ENCODE data around the gene PPFIBP2.
"Not testable (repeated sequence)": the region's sequence is repeated elsewhere in the genome, so short reads cannot be mapped to it uniquely, and the experiment has no call there.

PPFIBP2 gene

DNA sequence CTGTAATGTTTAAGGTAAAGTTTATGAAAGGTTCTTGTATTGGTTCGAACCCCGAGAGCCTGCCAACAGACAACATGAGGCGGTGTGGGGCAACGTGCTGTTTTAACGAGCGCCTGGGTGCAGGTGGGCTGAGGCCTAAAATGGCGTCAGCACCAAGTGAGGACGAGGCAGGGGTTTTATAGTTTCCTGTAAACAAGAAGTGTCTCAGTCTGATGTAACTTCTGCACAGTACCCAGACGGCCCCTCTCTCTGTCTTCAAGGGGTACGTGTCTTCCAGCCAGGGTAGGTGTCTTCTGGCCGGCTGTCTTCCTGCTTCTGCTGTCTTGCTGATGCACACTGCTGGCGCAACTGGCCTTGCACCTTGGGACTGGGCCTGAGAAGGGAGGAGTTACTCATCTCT lies 2.7 kb downstream of the PPFIBP2 start:
- Histone ChIP-seq H3K4me3 (ENCODE audit: extremely low read depth, insufficient read depth, low read length, poor library complexity, severe bottlenecking) (no peak overlapping the region), H3K9me3 (ENCODE audit: control insufficient read depth, low read length) (no peaks in the 10 kb centered on the region), H3K27ac (ENCODE audit: low read depth, low read length, severe bottlenecking) (no peak overlapping the region), H3K36me3 (ENCODE audit: control insufficient read depth, insufficient read depth, low read length) (no peaks in the 10 kb centered on the region), H3K4me1 (ENCODE audit: control insufficient read depth, insufficient read depth, low read length, poor library complexity, severe bottlenecking) (peaks cover 5% of the 10 kb centered on the region)
- WGBS, 2 experiments (ENCODE audit: insufficient coverage in 2 of 2) = 91 to 93% methylated on average over 12 of the region's 12 CpGs

DNA sequence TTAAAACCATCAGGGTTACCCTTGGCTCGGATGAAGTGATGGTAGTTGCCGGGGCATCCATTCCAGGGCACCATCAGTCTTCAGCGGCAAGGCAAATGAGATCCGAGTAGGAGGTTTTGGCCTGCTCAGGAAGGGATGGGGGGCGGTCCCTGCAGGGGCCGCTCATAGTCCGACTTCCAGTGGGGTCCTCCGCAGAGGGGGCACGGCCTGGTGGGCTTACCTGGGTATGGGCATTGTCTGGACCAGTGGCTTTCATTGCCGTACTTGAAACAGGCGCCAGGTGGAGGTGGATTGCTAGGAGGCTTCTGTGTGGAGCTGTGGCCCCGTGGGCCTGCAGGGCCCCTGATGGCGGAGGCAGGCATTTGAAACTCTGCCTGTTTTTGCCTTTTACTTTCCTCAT lies 3.9 kb downstream of the PPFIBP2 start:
- WGBS, 2 experiments (ENCODE audit: insufficient coverage in 2 of 2) = 95 to 100% methylated on average over 9 to 12 of the region's 13 CpGs
- not testable (repeated sequence) for H3K36me3 ChIP-seq (ENCODE audit: control insufficient read depth, insufficient read depth, low read length); H3K4me1 ChIP-seq (ENCODE audit: control insufficient read depth, insufficient read depth, low read length, poor library complexity, severe bottlenecking); H3K27ac ChIP-seq (ENCODE audit: low read depth, low read length, severe bottlenecking); H3K4me3 ChIP-seq (ENCODE audit: extremely low read depth, insufficient read depth, low read length, poor library complexity, severe bottlenecking); H3K9me3 ChIP-seq (ENCODE audit: control insufficient read depth, low read length)

DNA sequence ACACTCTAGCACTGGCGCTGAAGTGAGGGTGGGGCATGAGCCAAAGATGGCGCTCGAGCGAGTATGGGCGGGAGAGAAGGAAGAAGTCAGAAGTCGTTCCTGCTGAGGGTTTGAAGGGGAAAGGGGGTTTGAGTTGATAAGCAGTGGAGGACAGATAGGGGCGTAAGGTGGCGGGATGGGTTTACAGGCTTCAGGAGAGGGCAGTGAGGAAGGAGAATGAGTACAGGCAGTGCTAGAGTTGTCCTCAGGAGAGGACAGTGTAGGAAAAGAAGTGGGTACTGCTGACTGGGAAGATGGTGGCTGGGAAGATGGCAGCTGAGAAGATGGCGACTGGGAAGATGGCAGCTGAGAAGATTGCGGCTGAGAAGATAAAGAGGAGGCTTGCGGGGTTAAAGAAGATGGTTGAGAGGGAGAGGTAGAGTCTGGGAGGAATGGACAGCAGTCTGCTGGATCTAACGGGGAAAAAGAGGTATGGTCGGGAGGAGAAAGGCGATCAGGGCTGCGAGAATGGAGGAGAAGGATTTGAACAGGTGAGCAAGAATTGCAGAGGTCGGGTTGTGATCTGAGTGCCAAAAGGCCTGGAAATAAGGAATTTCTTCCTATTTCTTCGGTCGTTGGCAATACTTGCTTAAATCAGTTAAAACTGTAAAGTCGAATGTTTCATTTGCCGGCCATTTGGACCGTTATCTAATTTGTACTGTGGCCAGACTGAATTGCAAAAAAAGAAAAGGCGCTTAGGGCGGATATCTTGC lies 5.2 kb downstream of the PPFIBP2 start:
- 92 to 93% methylated on average over 15 to 23 of the region's 23 CpGs for WGBS, 2 experiments (ENCODE audit: insufficient coverage in 2 of 2)
- Histone ChIP-seq H3K27ac (ENCODE audit: low read depth, low read length, severe bottlenecking) (no peak overlapping the region), H3K9me3 (ENCODE audit: control insufficient read depth, low read length) (no peaks in the 10 kb centered on the region), H3K4me1 (ENCODE audit: control insufficient read depth, insufficient read depth, low read length, poor library complexity, severe bottlenecking) (no peaks in the 10 kb centered on the region), H3K36me3 (ENCODE audit: control insufficient read depth, insufficient read depth, low read length) (no peaks in the 10 kb centered on the region), H3K4me3 (ENCODE audit: extremely low read depth, insufficient read depth, low read length, poor library complexity, severe bottlenecking) (no peak overlapping the region)

DNA sequence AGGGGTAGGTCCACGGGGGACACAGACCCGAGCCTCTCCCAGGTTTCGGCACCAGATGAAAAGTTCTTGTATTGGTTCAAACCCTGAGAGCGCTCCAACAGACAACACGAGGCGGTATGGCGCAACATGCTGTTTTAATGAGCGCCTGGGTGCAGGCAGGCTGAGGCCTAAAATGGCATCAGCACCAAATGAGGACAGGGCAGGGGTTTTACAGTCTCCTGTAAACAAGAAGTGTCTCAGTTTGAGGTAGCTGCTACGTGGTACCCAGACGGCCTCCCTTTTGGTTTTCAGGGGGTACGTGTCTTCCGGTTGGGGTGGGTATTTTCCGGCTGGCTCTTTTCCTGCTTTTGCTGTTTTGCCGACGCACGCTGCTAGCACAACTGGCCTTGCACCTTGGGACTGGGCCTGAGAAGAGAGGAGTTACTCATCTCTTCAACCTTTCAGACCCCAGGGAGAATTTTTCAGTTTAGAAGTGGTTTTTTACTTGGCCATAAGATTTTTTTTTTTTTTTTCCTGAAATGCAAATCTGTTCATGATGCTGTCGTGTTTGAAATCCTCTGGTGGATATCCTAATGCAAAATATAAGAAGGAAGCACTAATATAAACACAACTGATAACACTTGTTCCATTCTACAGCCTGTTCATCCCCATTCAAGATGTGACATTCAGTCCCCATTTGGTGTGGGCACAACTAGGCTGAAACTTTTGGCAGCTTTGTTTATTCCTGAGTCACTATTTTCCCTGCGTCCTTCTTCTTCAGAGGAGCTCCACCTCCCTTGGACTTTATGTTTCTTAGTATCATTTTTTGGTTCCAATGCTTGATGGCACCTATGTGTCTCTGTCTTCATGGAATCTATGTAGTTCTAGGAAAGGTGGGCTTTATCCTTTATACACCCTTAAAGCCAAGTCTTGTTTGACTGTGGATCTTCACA lies 6.5 kb downstream of the PPFIBP2 start:
- no peaks in the 10 kb centered on the region for H3K9me3 ChIP-seq (ENCODE audit: control insufficient read depth, low read length)
- H3K4me1 ChIP-seq (ENCODE audit: control insufficient read depth, insufficient read depth, low read length, poor library complexity, severe bottlenecking) = no peaks in the 10 kb centered on the region
- H3K4me3 ChIP-seq (ENCODE audit: extremely low read depth, insufficient read depth, low read length, poor library complexity, severe bottlenecking) = no peak overlapping the region
- H3K27ac ChIP-seq (ENCODE audit: low read depth, low read length, severe bottlenecking) = no peak overlapping the region
- H3K36me3 ChIP-seq (ENCODE audit: control insufficient read depth, insufficient read depth, low read length) = no peaks in the 10 kb centered on the region
- 76 to 88% methylated on average over 9 to 12 of the region's 18 CpGs for WGBS, 2 experiments (ENCODE audit: insufficient coverage in 2 of 2)

DNA sequence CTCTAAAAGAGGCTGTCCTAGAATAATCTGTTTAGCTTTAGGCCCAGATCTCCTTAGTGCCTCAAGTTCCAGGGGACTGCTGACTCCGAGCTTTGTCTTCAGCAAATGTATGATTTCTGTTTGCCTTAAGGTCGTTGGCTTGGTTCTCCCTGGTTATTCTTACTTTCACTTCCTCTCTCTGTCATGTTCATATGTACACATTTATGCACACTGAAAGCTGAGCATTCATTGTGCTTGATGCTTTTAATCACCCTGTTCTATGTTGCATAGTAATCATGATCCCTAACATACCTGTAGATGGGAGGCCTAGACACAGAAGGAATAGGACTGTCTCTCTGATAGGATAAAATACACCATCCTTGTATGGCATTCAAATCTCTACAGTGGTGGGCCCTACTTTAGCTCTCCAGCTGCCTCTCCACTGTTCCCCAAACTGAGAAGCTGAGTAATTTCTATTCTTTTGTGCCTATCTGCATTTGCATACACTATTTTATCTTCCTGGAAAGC lies 7.2 kb downstream of the PPFIBP2 start:
- no peaks in the 10 kb centered on the region for H3K9me3 ChIP-seq (ENCODE audit: control insufficient read depth, low read length)
- no peaks in the 10 kb centered on the region for H3K36me3 ChIP-seq (ENCODE audit: control insufficient read depth, insufficient read depth, low read length)
- 0% methylated on average over 1 of the region's 2 CpGs for WGBS, 2 experiments (ENCODE audit: insufficient coverage in 2 of 2)
- H3K4me3 ChIP-seq (ENCODE audit: extremely low read depth, insufficient read depth, low read length, poor library complexity, severe bottlenecking) = no peak overlapping the region
- no peaks in the 10 kb centered on the region for H3K4me1 ChIP-seq (ENCODE audit: control insufficient read depth, insufficient read depth, low read length, poor library complexity, severe bottlenecking)
- H3K27ac ChIP-seq (ENCODE audit: low read depth, low read length, severe bottlenecking) = no peak overlapping the region

DNA sequence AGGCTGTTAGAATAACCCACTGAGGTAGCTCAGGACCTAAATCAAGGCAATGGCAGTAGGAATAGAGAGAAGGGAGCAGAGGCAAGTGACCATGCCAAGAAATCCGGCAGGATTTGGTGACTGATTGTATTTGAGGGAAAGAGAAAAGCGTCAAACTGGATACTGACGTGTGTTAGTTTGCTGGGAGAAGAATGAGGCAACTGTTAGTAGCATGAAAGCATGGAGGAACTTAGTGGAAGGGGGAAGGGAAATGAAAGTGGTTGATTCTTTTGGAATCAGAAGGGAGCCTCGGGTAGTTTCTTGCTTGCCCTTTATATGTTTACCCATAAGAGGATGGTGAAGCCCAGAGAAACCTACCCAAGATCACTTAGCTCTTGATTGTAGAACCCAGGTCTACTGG lies 8.3 kb downstream of the PPFIBP2 start:
- H3K4me1 ChIP-seq (ENCODE audit: control insufficient read depth, insufficient read depth, low read length, poor library complexity, severe bottlenecking) = no peaks in the 10 kb centered on the region
- H3K4me3 ChIP-seq (ENCODE audit: extremely low read depth, insufficient read depth, low read length, poor library complexity, severe bottlenecking) = no peak overlapping the region
- H3K9me3 ChIP-seq (ENCODE audit: control insufficient read depth, low read length) = no peaks in the 10 kb centered on the region
- 61 to 68% methylated on average over 3 to 4 of the region's 4 CpGs for WGBS, 2 experiments (ENCODE audit: insufficient coverage in 2 of 2)
- H3K27ac ChIP-seq (ENCODE audit: low read depth, low read length, severe bottlenecking) = no peak overlapping the region
- no peaks in the 10 kb centered on the region for H3K36me3 ChIP-seq (ENCODE audit: control insufficient read depth, insufficient read depth, low read length)

DNA sequence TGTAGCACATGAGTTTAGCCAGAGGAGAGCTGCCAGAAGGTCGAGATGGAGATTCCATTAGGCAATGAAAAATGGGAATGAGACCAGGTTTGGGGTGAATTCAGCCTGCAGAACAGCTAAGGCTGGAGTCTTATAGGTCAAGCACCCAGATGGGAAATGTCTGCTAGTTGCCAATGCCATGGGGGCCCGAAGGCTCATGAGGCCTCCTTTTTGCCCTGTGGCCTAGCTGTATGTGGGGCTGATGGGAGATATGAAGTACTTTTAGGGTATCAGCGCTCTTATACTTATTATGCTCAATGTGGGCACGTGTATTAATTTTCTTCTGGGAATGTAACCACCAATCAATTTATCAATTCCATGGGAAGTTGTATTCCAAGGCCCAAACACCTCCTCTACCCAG lies 8.7 kb downstream of the PPFIBP2 start:
- no peak overlapping the region for H3K4me3 ChIP-seq (ENCODE audit: extremely low read depth, insufficient read depth, low read length, poor library complexity, severe bottlenecking)
- 75 to 85% methylated on average over 1 of the region's 4 CpGs for WGBS, 2 experiments (ENCODE audit: insufficient coverage in 2 of 2)
- no peak overlapping the region for H3K27ac ChIP-seq (ENCODE audit: low read depth, low read length, severe bottlenecking)
- H3K9me3 ChIP-seq (ENCODE audit: control insufficient read depth, low read length) = no peaks in the 10 kb centered on the region
- H3K36me3 ChIP-seq (ENCODE audit: control insufficient read depth, insufficient read depth, low read length) = no peaks in the 10 kb centered on the region
- H3K4me1 ChIP-seq (ENCODE audit: control insufficient read depth, insufficient read depth, low read length, poor library complexity, severe bottlenecking) = no peaks in the 10 kb centered on the region

DNA sequence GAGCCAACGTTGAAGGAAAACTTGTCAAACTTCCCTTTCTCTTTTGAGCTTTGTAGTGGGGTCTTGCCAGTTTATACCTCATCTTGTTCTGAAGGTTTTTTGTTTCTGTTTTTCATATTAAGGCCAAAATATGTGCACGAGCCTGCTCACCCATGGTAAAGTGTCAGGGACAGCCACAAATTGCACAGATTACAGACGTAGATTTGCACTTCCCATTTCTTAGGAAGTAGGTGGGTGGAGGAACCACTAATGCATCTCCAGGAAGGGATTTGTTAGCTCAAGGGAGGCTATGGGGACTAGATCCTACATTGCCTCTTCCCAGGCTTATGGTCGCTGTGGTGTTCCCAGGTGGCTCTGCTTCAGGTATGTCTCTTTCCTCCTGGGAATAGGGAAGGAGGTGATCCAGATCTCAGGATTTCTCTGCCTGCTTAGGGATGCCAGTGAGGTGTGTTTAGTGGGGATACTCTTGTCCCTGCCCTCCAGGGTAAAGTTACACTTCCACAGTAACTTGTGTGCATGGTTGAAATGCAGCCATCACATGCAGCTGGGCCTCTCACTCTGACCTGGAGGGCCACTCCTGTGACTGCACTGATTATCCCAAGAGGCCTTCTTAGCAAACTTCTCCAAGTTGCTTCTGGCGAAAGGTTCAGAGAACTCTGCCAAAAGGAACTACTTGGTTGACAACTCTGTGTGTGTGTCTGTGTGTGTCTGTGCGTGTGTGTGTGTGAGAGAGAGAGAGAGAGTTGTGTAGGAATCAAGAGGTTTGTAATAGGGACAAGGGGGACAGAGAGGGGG lies 9.8 kb downstream of the PPFIBP2 start:
- no peaks in the 10 kb centered on the region for H3K36me3 ChIP-seq (ENCODE audit: control insufficient read depth, insufficient read depth, low read length)
- H3K9me3 ChIP-seq (ENCODE audit: control insufficient read depth, low read length) = no peaks in the 10 kb centered on the region
- no peak overlapping the region for H3K4me3 ChIP-seq (ENCODE audit: extremely low read depth, insufficient read depth, low read length, poor library complexity, severe bottlenecking)
- no peaks in the 10 kb centered on the region for H3K4me1 ChIP-seq (ENCODE audit: control insufficient read depth, insufficient read depth, low read length, poor library complexity, severe bottlenecking)
- H3K27ac ChIP-seq (ENCODE audit: low read depth, low read length, severe bottlenecking) = no peak overlapping the region
- WGBS, 2 experiments (ENCODE audit: insufficient coverage in 2 of 2) = 79 to 96% methylated on average over 3 of the region's 6 CpGs

DNA sequence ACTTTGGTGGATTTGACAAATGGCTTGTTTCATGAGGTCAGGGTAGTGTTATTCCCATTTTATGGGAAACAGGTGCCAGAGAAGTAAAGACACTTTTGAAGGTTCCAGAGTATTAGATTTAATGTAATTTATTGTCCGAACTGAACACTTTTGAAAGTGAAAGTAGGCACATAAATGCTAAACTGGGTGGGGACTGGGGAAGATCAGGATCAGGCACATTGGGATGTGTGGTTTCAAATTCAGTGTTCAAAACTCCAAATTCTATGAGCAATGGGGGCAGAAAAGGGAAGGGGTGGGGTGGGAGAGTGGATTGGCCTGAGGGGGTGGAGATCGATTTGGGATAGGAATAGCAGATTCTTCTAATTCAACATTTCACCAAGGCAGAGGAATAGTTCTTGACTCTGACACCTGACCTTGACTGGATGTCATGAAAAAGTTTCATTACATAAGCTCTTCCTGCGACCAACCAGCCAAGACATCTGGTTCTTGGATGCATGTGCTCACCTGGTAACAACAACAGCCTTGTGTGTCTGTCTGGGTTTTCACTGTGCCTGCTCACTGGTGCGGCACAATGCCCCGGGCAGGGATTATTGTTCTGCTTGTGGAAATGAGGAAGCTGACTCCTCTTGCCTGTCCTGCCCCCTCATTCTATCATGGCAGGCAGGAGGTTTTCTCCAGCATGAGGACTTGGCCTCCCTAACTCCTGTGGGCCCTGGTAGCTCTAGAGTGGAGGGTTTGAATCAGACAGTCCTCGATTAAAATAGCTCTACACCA lies 10.8 kb downstream of the PPFIBP2 start:
- H3K4me3 ChIP-seq (ENCODE audit: extremely low read depth, insufficient read depth, low read length, poor library complexity, severe bottlenecking) = no peak overlapping the region
- WGBS, 2 experiments (ENCODE audit: insufficient coverage in 2 of 2) = 80 to 95% methylated on average over 2 to 4 of the region's 6 CpGs
- no peaks in the 10 kb centered on the region for H3K4me1 ChIP-seq (ENCODE audit: control insufficient read depth, insufficient read depth, low read length, poor library complexity, severe bottlenecking)
- no peaks in the 10 kb centered on the region for H3K9me3 ChIP-seq (ENCODE audit: control insufficient read depth, low read length)
- H3K27ac ChIP-seq (ENCODE audit: low read depth, low read length, severe bottlenecking) = no peak overlapping the region
- no peaks in the 10 kb centered on the region for H3K36me3 ChIP-seq (ENCODE audit: control insufficient read depth, insufficient read depth, low read length)

DNA sequence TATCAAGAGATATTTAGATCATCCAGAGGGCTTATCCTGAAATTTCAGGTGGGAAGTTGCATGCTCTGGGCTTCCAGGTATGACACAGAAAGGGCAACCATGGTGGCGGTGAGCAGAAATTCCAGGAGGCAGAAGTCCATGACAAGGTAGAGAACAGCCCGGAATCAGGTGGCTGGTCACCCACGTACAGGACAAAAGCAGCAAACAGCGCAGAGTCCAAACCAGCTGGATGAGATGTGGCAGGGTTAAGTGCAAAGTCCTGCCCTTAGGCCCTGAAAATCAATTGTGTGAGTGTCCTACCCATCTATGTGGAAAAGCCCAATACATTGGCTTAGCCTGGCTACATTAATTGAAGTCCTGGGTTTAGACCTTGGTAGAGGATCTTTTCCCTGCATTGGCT lies 11.6 kb downstream of the PPFIBP2 start:
- no peaks in the 10 kb centered on the region for H3K9me3 ChIP-seq (ENCODE audit: control insufficient read depth, low read length)
- H3K27ac ChIP-seq (ENCODE audit: low read depth, low read length, severe bottlenecking) = no peak overlapping the region
- 89 to 95% methylated on average over 4 of the region's 4 CpGs for WGBS, 2 experiments (ENCODE audit: insufficient coverage in 2 of 2)
- H3K4me3 ChIP-seq (ENCODE audit: extremely low read depth, insufficient read depth, low read length, poor library complexity, severe bottlenecking) = no peak overlapping the region
- H3K36me3 ChIP-seq (ENCODE audit: control insufficient read depth, insufficient read depth, low read length) = no peaks in the 10 kb centered on the region
- no peaks in the 10 kb centered on the region for H3K4me1 ChIP-seq (ENCODE audit: control insufficient read depth, insufficient read depth, low read length, poor library complexity, severe bottlenecking)

All from mesodermal cell (in vitro differentiated cells).